ENCODE results near the gene TTC33. TPM values are rescaled to one million over a fixed set of nuclear protein-coding genes. Genes with fewer than 3 reads are reported as not detected.
"Not testable (repeated sequence)": the region's sequence is repeated elsewhere in the genome, so short reads cannot be mapped to it uniquely, and the experiment has no call there.

The TTC33 gene
- total and polyA plus RNA-seq, 10 donors: 4.3 to 17.9 (median 13.7) TPM

- Histone ChIP-seq H3K4me3 (no peak overlapping the region), H3K4me1 (peaks cover 2 to 94% (median 54%) of the 10 kb centered on the region in 6 donors), H3K27me3 (replicated peaks in 1 of 7) (no peaks in the 10 kb centered on the region), H3K27ac (peak overlapping the region in 3 of 8 donors; percentile 12 to 33 (median 22)), H3K9me3 (peaks cover 0 to 14% (median 8%) of the 10 kb centered on the region in 8 donors), H3K36me3 (peaks cover 0 to 24% (median 6%) of the 10 kb centered on the region in 6 donors)
- TF ChIP-seq POLR2AphosphoS5 (IDR thresholded peaks at IDR 0.05) (no peak), CTCF (IDR thresholded peaks at IDR 0.05 in 8 of 11, conservative IDR thresholded peaks at IDR 0.05 in 3 of 11) (no peak), POLR2A (IDR thresholded peaks at IDR 0.05) (no peak)
- DNase-seq: no peak
- intact Hi-C loops (cut with DNase I; ENCODE audit: low total_unique reads): no loop called here
- 56 to 72% (median 68%) methylated on average over 3 of the region's 3 CpGs for WGBS, 5 donors
Measured at GRCh38 chr5:40790947-40791593, 35.3 kb upstream of the TTC33 start.

- WGBS, 5 donors: 96 to 99% (median 98%) methylated on average over 5 of the region's 5 CpGs
- not testable (repeated sequence) for H3K4me3 ChIP-seq
Measured at GRCh38 chr5:40788941-40789340, 33.2 kb upstream of the TTC33 start.

GRCh38 chr5:40787986-40788385, 32.2 kb upstream of the TTC33 start:
- 92 to 97% (median 95%) methylated on average over 1 of the region's 1 CpG for WGBS, 5 donors
- no peak for DNase-seq
- Histone ChIP-seq H3K27ac (no peak overlapping the region), H3K9me3 (peaks cover 0 to 14% (median 8%) of the 10 kb centered on the region in 8 donors), H3K4me3 (no peak overlapping the region), H3K4me1 (peaks cover 0 to 94% (median 49%) of the 10 kb centered on the region in 6 donors), H3K27me3 (replicated peaks in 1 of 7) (no peaks in the 10 kb centered on the region), H3K36me3 (peaks cover 0 to 27% (median 6%) of the 10 kb centered on the region in 6 donors)
- intact Hi-C loops (cut with DNase I; ENCODE audit: low total_unique reads): no loop called here
- TF ChIP-seq CTCF (IDR thresholded peaks at IDR 0.05 in 8 of 11, conservative IDR thresholded peaks at IDR 0.05 in 3 of 11) (no peak), POLR2A (IDR thresholded peaks at IDR 0.05) (no peak), POLR2AphosphoS5 (IDR thresholded peaks at IDR 0.05) (no peak)

More at GRCh38 chr5:40788941-40789340, 33.2 kb upstream of the TTC33 start:
- Histone ChIP-seq H3K4me1 (peaks cover 0 to 94% (median 50%) of the 10 kb centered on the region in 6 donors), H3K36me3 (peaks cover 0 to 27% (median 6%) of the 10 kb centered on the region in 6 donors), H3K27ac (peak overlapping the region in 1 of 8 donors; percentile 12), H3K9me3 (peaks cover 0 to 14% (median 8%) of the 10 kb centered on the region in 8 donors)
- H3K27me3 ChIP-seq (replicated peaks in 1 of 7); intact Hi-C loops (cut with DNase I; ENCODE audit: low total_unique reads); DNase-seq: not testable (repeated sequence)

GRCh38 chr5:40786664-40787063, 30.9 kb upstream of the TTC33 start:
- H3K27ac ChIP-seq; H3K27me3 ChIP-seq (replicated peaks in 1 of 7); DNase-seq; H3K4me3 ChIP-seq; intact Hi-C loops (cut with DNase I; ENCODE audit: low total_unique reads): not testable (repeated sequence)
- 94 to 100% (median 96%) methylated on average over 3 of the region's 3 CpGs for WGBS, 5 donors
- H3K36me3 ChIP-seq: peaks cover 0 to 27% (median 6%) of the 10 kb centered on the region in 6 donors
- peaks cover 0 to 14% (median 8%) of the 10 kb centered on the region in 8 donors for H3K9me3 ChIP-seq
- peaks cover 0 to 94% (median 49%) of the 10 kb centered on the region in 6 donors for H3K4me1 ChIP-seq

GRCh38 chr5:40784916-40785315, 29.2 kb upstream of the TTC33 start:
- Histone ChIP-seq H3K27me3 (replicated peaks in 1 of 7) (no peaks in the 10 kb centered on the region), H3K4me1 (peaks cover 0 to 94% (median 36%) of the 10 kb centered on the region in 6 donors), H3K9me3 (peaks cover 0 to 14% (median 8%) of the 10 kb centered on the region in 8 donors), H3K36me3 (peaks cover 0 to 27% (median 6%) of the 10 kb centered on the region in 6 donors), H3K4me3 (no peak overlapping the region), H3K27ac (no peak overlapping the region)
- WGBS, 5 donors: 89 to 96% (median 94%) methylated on average over 1 of the region's 1 CpG
- TF ChIP-seq POLR2A (IDR thresholded peaks at IDR 0.05): no peak
- TF ChIP-seq POLR2AphosphoS5 (IDR thresholded peaks at IDR 0.05): no peak
- TF ChIP-seq CTCF (IDR thresholded peaks at IDR 0.05 in 8 of 11, conservative IDR thresholded peaks at IDR 0.05 in 3 of 11): no peak
- intact Hi-C loops (cut with DNase I; ENCODE audit: low total_unique reads): no loop called here
- no peak for DNase-seq

Data from spleen (tissue), 11 donors.